ENCODE results near the gene PSME4. TPM values are rescaled to one million over a fixed set of nuclear protein-coding genes. Genes with fewer than 3 reads are reported as not detected.

Gene PSME4, protein sequence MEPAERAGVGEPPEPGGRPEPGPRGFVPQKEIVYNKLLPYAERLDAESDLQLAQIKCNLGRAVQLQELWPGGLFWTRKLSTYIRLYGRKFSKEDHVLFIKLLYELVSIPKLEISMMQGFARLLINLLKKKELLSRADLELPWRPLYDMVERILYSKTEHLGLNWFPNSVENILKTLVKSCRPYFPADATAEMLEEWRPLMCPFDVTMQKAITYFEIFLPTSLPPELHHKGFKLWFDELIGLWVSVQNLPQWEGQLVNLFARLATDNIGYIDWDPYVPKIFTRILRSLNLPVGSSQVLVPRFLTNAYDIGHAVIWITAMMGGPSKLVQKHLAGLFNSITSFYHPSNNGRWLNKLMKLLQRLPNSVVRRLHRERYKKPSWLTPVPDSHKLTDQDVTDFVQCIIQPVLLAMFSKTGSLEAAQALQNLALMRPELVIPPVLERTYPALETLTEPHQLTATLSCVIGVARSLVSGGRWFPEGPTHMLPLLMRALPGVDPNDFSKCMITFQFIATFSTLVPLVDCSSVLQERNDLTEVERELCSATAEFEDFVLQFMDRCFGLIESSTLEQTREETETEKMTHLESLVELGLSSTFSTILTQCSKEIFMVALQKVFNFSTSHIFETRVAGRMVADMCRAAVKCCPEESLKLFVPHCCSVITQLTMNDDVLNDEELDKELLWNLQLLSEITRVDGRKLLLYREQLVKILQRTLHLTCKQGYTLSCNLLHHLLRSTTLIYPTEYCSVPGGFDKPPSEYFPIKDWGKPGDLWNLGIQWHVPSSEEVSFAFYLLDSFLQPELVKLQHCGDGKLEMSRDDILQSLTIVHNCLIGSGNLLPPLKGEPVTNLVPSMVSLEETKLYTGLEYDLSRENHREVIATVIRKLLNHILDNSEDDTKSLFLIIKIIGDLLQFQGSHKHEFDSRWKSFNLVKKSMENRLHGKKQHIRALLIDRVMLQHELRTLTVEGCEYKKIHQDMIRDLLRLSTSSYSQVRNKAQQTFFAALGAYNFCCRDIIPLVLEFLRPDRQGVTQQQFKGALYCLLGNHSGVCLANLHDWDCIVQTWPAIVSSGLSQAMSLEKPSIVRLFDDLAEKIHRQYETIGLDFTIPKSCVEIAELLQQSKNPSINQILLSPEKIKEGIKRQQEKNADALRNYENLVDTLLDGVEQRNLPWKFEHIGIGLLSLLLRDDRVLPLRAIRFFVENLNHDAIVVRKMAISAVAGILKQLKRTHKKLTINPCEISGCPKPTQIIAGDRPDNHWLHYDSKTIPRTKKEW (N-terminal part only)
- total RNA-seq, result 43.3 TPM

DNA sequence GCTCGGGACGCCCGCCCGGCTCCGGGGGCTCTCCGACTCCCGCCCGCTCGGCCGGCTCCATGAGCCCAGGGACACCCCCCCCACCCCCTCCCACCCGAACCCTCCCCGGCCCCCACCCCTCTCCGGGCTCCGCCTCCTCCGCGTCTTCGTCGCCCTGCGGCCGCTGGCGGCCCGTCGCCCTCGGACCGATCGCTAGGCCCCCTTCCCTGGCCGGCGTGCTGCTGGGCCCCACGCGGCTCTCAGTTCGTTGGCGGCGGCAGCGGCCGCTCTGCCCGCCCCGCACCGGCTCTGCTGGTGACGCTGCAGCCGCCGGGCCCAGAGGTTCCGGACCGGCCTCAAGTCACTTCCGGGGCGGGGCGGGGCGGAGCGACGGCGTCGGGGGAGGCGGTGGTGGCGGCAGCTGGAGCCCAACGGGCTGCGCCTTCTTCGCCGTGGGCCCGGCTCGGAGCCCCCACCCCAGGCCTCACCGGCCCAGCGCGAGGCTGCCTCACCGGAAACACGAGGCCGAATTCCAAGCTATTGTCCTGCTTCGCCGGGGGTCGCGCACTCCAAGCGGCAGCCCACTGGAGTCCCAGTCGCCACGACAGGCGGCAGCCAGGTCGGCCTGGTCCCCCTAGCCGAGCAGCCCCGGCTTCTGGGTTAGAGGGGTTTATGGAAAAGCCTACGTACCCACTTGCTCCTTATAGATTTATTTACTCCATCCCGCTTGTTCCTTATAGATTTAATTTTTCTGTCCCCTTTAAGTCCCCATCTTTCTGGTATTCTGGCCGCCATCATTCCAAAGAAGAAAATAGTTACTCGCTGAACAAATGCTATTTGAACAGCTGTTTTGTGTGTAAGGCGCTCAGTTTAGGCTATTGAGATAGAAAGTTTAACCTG, at the start of gene PSME4:
Gene PSME4 (minus strand): TSS at position 270 of the 879 bp plus-strand sequence. CDS start 209 bp downstream, at position 61.
- ATAC-seq, result peak; percentile 97

DNA sequence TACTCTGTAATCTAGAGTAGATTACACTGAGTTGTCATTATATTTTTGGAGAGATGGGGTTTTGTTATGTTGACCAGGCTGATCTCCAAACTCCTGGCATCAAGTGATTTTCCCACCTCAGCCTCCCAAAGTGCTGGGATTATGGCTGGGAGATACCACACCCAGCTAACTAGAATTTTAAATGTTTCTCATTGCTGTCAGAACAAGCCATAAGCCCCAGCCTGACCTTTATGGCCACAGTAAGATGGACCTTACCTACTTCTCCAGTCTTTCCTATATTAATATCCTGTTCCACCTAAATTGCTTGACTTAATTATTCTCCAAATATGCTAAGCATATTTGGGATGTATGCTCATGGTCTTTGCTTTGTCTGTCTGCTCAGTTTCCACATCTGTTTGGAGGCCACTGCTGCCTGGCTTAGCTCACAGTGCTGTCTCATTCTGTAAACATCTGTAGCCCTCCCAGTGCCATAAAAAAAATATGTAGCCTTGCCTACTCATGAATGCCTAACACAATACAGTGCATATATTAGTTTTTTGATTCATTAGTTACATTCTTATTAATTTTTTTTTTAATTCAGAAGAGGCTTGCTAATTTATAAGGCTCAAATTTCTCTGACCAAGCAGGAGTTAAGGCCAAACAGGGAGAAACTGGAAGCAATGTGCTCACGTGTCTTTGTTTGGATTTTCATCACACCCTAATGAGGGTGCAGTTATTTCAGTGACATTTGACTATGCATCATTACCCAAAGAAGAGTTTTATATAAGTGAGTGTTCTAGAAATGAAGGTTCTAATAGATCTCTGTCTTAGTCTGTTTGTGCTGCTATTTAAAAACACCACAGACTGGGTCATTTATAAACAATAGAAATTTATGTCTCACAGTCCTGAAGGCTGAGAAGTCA, 45.3 kb upstream of the PSME4 start:
- ATAC-seq, result no peak

DNA sequence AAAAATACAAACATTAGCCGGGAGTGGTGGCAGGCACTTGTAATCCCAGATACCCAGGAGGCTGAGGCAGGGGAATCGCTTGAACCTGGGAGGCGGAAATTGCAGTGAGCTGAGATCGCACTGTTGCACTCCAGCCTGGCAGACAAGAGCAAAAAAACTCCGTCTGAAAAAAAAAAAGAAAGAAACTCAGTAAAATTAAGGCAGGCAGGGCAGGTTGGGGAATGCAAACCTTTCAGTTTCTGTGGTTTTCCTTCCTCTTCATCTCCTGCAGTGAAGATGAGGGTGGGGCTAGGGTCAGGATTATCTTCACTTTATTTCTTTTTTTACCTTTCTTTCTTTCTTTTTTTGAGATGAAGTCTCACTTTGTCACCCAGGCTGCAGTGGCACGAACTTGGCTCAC, 43.2 kb upstream of the PSME4 start:
- ATAC-seq, result no peak

DNA sequence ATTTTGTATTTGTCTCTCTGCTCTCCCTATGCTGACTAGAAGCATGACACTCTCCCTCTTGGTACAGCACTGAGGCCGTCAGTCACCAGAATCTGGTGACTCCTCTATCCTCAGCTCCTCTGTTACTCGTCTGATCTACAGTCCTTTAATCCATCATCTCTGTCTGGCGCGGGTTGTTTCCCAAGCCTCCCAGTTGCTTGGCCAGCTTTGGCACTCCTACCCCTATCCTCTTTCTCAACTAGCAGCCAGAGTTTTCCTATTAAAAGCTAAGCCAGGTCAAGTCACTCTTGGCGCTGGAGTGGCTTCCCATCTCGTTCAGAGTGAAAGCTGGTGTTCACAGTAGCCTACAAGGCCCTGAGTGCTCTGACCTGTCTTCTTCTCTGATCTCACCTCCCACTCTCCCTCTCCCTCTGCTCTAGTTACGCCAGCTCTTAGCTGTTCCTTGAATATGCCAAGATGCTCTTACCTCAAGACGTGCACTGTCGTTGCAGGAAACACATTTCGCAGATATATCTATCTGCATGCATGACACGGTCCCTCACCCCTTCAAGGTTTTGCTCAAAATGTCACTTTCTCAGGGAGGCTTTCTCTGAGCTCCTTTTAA, 41.8 kb upstream of the PSME4 start:
- ATAC-seq, result no peak

DNA sequence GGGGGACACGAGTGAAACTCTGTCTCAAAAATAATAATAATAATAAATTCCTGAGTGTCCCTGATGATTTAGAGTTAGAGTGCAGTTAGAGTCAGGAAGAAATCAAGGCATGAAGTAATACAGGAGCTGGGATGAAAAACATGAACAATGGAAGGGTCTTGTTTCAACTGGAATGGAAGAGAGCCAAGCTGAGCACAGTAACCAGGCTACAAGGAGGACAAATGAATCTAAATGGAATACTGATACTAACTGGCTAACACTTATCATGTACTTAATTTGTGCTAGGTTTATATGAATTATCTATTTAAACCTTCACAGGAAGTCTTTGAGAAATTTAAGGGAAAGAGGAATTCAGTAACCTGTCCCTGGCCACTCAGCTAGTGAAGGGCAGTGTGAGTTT, 38.8 kb upstream of the PSME4 start:
- no peak for ATAC-seq

DNA sequence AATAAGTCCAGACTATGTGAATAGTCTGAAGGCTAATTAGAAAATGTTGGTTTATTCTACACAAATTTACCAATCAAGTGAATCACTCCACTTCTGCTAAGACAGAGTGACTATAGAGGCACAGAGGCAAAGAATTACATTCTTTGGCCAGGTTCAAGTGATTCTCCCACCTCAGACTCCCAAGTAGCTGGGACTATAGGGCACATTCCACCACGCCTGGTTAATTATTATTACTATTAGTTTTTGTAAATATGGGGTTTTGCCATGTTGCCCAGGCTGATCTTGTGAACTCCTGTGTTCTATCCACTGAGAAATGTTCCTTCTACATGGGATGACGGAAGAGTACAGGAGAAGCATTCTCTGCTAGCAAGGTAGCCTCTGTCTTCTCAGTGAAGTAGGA, 37.6 kb upstream of the PSME4 start:
- ATAC-seq, result no peak

DNA sequence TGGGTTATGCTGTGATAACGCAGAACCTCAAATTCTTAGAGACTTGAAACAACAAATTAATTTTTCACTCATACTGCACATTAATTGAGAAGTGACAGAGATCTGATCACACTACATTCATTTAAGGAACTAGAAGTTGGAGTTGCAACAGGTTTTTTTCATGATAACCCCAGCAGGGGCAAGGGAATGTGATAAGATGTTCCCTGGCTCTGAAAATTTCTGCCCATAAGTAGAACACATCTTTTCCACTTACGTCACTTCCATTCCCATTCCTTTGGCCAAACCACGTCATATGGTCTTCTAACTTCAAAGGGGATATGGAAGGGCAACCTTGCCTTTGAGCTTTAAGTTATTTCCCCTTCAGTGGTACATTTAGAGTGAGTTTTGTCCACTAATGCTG, 29.7 kb upstream of the PSME4 start:
- no peak for ATAC-seq

DNA sequence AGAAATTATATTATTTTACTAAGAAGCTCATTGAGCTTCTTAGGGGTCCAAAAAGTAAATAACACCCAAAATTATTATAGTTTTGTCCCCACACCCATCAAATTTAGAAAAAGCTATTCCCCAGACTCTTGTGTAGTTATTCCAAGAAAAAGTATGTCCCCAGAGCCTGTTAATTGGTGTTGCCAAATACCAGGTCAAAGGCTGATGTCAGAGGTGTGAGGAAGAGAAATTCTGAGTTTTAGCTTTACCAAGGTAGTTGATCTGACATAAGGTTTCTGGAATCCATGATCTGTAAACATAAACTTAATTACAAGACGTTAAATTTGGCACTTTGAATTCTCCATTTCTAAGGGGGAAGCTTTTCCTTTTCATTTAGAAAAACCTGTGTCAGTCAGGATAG, 29.3 kb upstream of the PSME4 start:
- ATAC-seq, result no peak

DNA sequence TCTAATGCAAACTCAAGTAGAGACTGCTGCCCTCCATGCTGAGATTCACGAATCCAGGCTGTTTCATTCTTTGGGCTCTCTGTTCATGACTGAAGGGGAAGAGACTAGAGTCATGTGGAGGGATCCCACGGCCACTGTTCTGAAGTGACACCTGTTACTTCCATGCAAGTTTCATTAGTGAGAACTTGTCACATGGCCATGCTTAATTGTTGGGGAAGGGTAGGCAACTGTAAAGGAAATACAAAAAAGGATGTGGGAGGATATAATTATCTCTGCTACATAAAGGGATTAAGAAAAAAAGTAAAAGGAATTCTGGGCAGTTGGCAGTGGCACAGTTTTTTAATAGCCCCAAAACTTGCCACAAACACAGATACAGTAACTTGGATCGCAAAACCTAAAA, 28.0 kb upstream of the PSME4 start:
- ATAC-seq, result no peak

DNA sequence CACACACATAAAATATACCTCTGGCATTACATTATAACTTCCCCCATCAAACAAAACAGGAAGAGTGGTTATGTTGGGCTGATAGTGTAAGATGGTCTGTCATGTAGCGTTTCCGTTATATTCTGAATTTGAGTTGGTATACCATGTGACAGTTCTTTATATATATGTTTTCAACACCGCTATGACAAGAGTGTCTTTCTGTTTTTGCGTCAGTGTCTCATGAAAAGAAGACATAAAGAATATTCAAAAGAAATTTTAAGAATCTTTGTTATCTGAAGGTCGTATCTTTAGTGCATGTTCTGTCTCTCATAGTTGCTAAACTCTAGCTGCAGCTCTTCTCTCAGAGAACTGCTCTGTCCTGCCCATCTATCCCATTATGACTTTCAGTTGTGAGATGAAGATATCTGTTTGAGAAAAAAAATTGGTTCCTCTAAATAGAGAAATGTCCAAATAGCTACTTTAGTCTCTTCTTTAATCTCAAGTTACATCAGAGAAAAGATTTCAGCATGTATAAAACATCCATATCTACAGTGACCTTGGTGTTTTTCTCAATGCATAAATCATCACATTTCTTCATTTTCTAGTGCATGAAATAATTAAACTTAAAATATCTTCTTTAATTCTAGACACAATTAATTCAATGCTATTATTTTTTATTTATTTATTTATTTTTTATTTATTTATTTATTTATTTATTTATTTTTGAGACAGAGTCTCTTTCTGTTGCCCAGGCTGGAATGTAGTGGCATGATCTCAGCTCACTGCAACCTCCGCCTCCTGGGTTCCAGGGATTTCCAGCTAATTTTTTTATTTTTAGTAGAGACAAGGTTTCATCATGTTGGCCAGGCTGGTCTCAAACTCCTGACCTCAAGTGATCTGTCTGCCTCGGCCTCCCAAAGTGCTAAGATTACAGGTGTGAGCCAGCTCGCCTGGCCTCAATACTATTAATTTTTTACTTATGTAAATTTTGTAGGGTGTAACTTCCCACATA, 24.3 kb upstream of the PSME4 start:
- ATAC-seq, result peak; percentile 39

DNA sequence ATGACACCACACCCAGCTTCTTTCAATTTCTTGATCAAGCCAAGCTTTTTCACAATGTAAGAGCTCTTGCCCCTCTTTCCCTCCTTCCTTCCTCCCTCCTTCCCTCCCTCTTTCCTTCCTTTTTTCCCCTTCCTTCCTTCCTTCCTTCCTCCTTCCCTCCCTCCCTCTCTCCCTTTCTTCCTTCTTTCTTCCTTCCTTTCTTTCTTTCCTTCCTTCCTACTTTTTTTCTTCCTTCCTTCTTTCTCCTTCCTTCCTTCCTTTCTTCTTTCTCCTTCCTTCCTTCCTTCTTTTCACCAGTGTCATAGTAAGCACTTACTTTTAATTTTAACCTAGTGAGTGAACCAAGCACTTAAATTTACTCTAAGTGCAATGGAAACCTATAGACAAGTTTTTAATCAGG, 21.2 kb upstream of the PSME4 start:
- ATAC-seq, result no peak

DNA sequence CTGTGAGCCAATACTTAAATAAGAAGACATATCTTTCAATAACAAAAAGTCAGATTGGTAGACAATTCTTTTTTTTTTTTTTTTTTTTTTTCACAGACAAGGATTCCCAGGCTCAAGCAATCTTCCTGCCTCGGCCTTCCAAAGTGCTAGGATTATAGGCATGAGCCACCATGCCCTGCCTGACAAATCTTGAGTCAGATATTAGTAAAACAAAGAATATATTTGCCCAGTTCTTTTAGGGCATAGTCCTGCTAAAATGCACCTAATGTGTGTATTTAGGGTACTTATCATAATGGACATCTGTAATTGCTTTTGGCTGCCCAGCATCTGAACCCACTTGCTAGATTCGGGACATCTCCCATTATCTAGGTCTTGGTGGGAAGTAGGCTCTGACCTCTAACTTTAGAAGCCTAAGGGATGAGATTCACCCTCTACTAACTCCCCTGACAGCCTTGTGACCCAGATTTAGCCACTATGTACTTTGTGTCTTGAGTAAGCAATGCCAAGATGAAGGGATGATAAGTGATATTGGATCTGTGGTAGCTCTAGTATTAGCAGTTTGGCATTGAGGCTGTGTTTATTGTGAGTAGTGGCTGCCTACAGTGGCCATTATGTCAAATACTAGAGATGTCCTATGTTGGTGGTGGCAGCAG, 18.5 kb upstream of the PSME4 start:
- ATAC-seq, result no peak

DNA sequence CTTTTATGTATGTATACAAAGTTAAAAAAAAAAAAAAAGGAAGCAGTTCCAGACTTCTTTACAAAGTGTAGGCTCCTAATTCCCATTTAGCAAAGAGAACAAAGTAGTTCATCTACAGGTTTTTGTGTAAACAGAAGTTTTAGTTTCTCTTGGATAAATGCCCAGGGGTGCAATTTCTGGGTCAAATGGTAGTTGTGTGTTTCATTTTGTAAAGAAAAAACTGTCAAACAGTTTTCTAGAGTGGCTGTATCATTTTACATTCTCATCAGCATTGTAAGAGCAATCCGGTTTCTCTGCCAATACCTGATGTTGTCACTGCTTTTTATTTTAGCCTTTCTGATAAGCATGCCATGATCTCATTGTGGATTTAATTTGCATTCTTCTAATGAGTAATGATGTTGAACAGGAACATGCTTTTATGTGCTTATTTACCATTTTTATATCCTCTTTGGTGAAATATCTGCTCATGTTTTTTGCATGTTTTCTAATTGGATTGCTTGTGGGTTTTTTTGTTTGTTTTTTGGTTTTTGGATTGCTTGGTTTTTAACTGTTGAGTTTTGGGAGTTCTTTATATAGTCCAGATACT, 16.6 kb upstream of the PSME4 start:
- ATAC-seq, result peak; percentile 70

DNA sequence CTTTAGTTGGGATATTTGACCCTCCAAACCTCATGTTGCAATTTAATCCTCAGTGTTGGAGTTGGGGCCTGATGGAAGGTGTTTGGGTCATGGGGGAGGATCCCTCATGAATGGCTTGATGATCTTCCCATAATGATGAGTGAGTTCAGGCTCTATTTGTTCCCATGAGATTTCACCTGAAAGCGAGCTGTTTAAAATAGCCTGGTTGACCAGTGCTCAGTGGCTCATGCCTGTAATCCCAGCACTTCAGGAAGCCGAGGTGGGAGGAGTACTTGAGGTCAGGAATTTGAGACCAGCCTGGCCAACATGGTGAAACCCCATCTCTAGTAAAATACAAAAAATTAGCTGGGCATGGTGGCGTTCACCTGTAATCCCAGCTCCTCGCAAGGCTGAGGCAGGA, 14.9 kb upstream of the PSME4 start:
- ATAC-seq, result no peak

DNA sequence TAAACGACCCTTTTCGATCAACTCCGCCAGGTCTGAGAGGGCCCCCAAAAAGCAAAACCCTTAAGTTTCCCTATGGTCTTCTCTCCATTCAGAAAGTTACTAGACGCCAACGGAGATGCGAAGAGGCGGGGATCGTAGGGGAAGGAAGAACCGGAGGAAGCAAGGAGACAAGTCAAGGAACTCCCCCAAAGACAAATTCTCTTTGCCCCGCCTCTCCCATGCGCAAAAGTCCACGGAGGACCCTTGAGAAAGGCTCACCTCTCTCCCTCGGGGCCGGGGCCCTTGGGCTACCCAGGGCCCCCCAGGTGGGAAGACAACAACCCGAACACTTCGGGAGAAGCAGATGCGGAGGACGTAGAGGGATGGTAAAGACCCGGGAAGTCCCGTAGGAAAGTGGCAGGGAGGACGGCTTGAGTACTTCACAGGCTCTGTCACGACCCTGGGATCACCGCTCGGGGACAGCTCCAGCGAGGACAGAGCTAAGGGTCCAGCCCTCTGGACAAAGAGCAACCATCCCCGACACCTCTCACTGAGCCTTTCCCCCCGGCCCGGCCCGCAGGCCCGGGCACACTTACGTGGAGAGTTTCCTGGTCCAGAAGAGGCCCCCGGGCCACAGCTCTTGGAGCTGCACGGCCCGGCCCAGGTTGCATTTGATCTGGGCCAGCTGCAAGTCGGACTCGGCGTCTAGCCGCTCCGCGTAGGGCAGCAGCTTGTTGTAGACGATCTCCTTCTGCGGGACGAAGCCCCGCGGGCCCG, 647 bp downstream of the PSME4 start:
- peak; percentile 51 for ATAC-seq

DNA sequence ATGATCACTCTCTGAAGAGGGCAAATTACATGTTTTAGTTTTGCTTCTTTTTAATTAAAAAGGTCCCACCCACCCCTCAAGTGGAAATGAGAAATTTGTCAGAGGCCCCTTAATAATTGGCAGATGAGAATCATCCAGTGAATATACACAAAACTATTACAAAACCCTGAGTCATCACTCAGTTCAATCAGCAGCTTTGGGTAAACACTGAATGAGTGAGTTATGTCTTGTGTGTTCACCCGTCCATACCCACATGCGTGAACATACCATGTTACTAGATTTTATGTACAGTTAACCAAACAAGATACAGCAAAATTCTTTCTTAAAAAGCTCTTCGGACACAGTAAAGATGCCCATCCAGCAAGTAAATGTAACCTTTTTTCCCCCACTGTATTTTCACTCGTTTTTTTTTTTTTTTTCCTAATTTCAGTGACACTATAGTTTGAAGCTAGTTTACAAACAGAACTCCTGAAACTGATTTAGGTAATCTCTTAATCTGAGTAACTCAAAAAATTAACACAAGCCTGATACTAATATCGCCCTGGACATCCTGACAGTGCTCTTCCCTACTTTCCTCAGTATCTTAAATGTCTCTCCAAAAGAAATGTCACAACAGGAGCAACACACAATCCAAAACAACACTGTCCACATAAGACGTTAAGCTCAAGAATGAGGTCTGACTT, 1.4 kb downstream of the PSME4 start:
- ATAC-seq, result peak; percentile 77
